IPS DF 19.7 (cell line): ENCODE measurements around the gene MAK.
A peak's percentile ranks its signal among the peaks of the same experiment; 100 is the strongest.
"Not testable (repeated sequence)": the region's sequence is repeated elsewhere in the genome, so short reads cannot be mapped to it uniquely, and the experiment has no call there.

Experiments
- DNase-seq: peaks from one replicate; pipeline ENCODE4 v3.0.0-alpha.2; 2013; ENCODE audit warnings: low read depth, low spot score

The MAK gene

DNA sequence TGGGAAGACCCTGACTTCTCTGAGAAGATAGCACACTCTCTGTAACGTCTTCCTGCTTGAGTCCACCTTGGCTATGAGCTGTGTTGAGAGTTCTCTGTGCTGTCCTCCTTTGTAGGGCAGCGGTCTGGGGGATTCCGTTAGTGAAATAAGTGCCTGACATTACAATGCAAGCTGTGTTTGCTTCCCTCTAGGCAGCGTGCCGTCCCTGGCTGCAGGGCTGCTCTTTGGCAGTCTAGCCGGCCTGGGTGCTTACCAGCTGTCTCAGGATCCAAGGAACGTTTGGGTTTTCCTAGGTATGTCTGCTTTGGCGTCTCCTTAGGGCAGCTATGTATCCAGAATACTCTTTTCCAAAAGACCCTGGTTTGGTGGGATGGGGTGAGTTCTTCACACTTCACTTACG is 112.6 kb downstream of the MAK start:
- no peak for DNase-seq

DNA sequence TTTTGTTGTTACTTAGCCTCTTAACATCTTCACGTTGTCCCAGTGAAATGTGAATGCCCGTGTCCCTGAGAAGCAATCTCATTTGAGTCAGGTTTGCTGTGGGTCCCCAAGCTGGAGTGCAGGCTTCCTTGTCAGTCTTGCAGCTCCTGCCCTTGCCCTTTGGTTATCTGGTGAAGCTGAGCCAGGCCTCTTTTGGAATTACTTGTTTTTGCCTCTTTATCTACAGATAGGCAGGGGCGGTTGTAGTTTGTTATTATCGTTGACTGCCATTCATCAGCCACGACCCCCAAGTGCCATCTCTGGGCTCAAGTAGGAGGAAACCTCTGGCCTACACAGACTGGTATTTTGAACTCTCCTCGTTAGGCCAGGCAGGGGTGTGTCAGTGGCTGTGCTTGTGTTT is 113.3 kb downstream of the MAK start:
- no peak for DNase-seq

DNA sequence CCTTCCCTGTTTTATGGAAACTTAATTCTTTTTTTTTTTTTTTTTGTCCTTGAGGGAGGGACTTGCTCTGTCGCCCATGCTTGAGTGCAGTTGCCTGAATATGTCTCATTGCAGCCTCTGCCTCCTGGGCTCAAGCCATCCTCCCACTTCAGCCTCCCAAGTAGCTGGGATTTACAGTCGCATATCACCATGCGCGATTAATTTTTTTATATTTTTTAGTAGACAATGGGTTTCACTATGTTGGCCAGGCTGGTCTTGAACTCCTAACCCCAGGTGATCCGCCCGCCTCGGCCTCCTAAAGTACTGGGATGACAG is 114.8 kb downstream of the MAK start:
- DNase-seq: no peak

DNA sequence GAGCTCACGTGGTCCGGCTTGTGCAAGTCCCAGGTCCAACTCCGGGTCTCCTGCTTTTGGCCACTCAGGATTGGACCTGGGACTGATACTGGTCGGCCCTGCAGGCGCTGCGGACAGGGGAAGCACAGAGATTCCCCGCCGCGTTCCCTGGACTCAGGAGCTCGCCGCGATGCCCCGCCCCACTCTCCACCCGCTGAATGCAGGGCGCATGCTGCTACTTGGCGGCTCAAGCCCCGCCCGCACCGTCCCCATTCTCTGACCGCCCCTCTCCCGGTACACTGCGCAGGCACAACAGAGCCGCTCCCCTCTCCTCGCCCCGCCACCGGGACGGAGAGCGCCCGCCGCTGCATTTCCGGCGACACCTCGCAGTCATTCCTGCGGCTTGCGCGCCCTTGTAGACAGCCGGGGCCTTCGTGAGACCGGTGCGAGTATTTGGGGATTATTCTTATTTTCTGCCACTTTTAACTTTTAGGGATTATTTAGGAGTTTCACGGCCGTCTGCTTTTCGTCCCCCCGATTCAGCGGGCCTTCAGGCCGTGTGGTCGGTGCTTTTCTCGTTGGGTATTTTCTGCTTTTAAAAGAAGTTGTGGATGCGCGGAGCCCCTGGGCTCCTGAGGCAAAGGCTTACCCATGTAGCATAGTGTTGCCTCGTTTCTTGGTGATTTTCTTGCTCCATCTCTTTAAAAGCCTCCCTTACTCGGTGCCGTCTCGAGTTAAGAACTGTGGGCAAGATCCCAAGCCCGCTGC is 115.3 kb downstream of the MAK start, which contains the start of gene TMEM14C:
TSS of gene TMEM14C (plus strand) at position 251 of the 747 bp plus-strand sequence. CDS start 1,544 bp downstream, outside the sequence.
- peak; percentile 94 for DNase-seq

DNA sequence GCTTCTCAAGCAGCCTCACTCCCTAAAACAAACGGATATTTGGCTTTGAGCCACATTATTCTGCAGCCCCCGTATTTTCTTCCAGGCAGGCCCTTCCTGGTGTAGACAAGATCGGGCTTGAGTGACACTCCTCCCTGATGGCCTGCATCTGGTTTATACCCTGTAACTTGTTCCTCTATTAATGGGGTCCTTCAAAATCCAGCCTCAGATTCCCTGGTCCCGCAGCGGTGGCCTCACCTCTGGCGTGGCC is 115.8 kb downstream of the MAK start:
- DNase-seq: no peak

DNA sequence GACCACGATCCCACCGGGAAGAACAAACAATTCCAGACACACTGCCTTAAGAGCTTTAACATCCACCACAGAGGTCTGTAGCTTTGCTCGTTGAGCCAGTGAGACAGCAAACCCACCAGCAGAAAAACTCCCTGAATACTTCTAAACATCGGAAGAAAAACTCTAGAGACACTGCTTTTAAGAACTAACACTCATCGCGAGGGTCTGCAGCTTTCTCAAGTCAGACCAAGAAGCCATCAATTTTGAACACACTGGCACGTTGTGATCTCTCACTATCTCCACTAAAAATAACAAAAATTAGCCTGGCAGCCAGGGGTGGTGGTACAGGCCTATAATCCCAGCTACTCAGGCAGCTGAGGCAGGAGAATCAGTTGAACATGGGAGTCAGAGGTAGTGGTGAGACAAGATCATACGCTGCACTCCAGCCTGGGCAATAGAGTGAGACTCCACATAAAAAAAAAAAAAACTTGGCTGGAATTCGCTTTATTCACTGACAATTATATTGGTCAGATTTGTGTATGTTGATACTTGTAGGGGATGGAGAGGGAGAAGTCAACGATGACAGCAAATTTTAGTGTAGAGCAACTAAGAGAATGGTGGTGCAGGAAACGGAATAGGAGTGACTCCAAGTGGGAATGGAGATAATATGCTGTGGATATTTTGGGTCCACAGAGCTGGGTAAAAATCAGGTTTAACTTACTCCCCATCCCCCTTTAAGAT is 116.3 kb downstream of the MAK start:
- DNase-seq: no peak

DNA sequence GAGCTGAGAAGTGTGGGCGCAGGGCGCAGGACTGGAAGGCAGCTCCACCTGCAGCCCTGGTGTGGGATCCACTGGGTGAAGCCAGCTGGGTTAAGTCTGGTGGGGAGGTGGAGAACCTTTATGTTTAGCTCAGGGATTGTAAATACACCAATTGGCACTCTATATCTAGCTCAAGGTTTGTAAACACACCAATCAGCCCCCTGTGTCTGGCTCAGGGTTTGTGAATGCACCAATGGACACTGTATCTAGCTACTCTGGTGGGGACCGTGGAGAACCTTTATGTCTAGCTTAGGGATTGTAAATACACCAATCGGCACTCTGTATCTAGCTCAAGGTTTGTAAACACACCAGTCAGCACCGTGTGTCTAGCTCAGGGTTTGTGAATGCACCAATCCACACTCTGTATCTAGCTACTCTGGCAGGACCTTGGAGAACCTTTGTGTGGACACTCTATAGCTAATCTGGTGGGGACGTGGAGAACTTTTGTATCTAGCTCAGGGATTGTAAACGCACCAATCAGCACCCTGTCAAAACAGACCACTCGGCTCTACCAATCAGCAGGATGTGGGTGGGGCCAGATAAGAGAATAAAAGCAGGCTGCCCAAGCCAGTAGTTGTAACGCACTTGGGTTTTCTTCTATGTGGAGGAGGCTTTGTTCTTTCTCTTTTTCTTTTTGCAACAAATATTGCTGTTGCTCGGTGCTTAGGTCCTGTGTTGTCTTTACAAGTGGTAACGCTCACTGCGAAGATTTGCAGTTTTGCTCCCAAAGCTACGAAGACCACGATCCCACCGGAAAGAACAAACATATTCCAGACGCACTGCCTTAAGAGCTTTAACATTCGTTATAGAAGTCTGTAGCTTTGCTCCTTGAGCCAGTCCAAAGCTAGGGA is 117.1 kb downstream of the MAK start:
- DNase-seq: not testable (repeated sequence)

DNA sequence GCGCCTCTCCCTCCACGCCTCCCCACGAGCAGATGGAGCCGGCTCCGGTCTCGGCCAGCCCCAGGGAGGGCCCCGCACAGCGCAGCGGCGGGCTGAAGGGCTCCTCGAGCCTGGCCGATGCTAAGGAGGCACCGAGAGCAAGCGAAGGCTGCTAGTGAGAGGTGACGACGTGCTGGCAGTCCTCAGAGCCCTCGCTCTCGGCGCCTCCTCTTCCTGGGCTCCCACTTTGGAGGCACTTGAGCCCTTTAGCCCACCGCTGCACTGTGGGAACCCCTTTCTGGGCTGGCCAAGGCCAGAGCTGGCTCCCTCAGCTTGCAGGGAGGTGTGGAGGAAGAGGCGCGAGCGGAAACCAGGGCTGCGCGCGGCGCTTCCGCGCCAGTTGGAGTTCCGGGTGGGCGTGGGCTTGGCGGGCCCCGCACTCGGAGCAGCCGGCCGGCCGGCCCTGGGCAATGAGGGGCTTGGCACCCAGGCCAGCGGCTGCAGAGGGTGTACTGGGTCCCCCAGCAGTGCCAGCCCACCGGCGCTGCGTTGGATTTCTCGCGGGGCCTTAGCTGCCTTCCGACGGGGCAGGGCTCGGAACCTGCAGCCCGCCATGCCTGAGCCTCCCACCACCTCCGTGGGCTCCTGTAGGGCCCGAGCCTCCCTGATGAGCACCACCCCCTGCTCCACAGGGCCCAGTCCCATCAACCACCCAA is 117.9 kb downstream of the MAK start:
- DNase-seq: no peak

DNA sequence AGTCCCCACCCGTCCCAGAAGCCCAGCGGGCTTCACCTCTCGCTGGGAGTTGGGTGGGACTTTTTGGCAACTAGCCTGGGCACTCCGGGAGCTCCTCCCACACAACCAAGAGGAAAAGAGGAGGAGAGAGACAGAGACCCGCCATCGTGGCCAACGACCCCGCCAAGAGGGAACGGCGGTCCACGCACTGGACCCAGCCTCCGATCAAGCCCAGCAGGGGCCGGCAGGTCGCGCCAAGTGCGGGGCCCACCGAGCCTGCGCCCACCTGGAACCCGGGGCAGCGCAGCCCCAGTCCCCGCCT is 118.4 kb downstream of the MAK start:
- no peak for DNase-seq

DNA sequence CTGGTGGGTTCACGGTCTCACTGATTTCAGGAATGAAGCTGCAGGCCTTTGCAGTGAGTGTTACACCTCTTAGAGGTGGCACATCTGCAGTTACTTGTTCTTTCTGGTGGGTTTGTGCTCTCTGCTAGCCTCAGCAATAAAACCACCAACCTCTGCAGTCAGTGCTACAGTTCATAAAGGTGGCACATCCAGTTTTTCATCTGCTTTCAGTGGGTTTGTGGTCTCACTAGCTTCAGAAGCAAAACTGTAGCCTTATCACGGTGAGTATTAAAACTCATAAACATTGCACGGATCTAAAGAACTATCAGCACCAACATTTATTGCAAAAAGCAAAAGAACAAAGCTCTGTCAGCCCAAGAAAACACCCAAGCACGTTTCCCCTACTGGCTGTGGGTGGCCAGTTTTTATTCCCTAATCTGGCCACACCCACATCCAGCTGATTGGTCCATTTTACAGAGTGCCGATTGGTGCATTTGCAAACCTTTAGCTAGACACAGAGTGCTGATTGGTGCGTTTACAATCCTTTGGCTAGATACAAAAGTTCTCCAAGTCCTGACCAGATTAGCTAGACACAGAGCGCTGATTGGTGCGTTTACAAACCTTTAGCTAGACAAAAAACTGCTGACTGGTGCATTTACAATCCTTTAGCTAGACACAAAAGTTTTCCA is 118.9 kb downstream of the MAK start:
- DNase-seq: no peak

DNA sequence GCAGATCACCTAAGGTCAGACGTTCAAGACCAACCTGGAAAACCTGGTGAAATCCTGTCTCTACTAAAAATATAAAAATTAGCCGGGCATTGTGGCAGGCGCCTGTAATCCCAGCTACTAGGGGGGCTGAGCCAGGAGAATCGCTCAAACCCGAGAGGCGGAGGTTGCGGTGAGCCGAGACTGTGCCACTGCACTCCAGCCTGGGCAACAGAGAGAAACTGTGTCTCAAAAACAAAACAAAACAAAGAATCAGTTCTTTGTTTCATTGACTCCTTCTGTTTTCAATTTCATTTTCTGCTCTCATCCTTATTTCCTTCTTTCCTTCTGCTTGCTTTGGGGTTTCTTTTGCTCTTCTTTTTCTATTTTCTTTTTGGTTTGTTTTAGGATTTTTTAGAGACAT is 124.4 kb downstream of the MAK start:
- no peak for DNase-seq
